ENCODE results near the gene DSCAM. TPM values are rescaled to one million over a fixed set of nuclear protein-coding genes. Genes with fewer than 3 reads are reported as not detected.

DSCAM gene
- total RNA-seq, 2 experiments from 2014 or later = not detected

- POLR2A ChIA-PET = no interaction called here
- intact Hi-C loops (cut with DNase I, micrococcal nuclease) = no loop called here
- ATAC-seq (ENCODE audit: poor library complexity) = no peak
- Mint-ChIP-seq H3K36me3 (ENCODE audit: low read depth) (no peaks in the 10 kb centered on the region), H3K4me3 (no peak overlapping the region), H3K27ac (no peak overlapping the region), H3K27me3 (no peaks in the 10 kb centered on the region), H3K4me1 (ENCODE audit: low read depth) (no peaks in the 10 kb centered on the region), H3K9me3 (peaks cover 21% of the 10 kb centered on the region)
- no peak for TF ChIP-seq CTCF (IDR thresholded peaks at IDR 0.05)
- Histone ChIP-seq H3K4me1 (ENCODE audit: insufficient read depth, low read length) (no peaks in the 10 kb centered on the region), H3K36me3 (ENCODE audit: insufficient read depth, low read length) (no peaks in the 10 kb centered on the region), H3K27me3 (ENCODE audit: control insufficient read depth in 1 of 2, insufficient read depth in 2 of 2, low read length in 2 of 2) (no peaks in the 10 kb centered on the region), H3K9me3 (ENCODE audit: control insufficient read depth in 1 of 2, insufficient read depth in 1 of 2, low read length in 2 of 2) (peaks cover 0 to 14% of the 10 kb centered on the region in 2 experiments), H3K4me3 (ENCODE audit: low read length) (no peak overlapping the region), H3K27ac (ENCODE audit: low read depth in 1 of 2, low read length in 2 of 2) (no peak overlapping the region)
- CTCF ChIA-PET = no interaction called here
- no peak for DNase-seq
Observed at GRCh38 chr21:40250514-40251294, 596.3 kb downstream of the DSCAM start.

GRCh38 chr21:40244981-40245380 lies 602.0 kb downstream of the DSCAM start:
- H3K4me1 Mint-ChIP-seq (ENCODE audit: low read depth) = no peaks in the 10 kb centered on the region
- ATAC-seq (ENCODE audit: poor library complexity) (no peak), DNase-seq (no peak)
- no peak for TF ChIP-seq CTCF (IDR thresholded peaks at IDR 0.05)
- intact Hi-C loops (cut with DNase I, micrococcal nuclease) = no loop called here
- ChIA-PET POLR2A (no interaction called here), CTCF (no interaction called here)
- no peak overlapping the region for H3K27ac Mint-ChIP-seq
- H3K36me3 Mint-ChIP-seq (ENCODE audit: low read depth) = no peaks in the 10 kb centered on the region
- H3K4me1 ChIP-seq (ENCODE audit: insufficient read depth, low read length) = no peaks in the 10 kb centered on the region
- no peaks in the 10 kb centered on the region for H3K27me3 ChIP-seq (ENCODE audit: control insufficient read depth in 1 of 2, insufficient read depth in 2 of 2, low read length in 2 of 2)
- no peak overlapping the region for H3K4me3 Mint-ChIP-seq
- no peak overlapping the region for H3K4me3 ChIP-seq (ENCODE audit: low read length)
- no peaks in the 10 kb centered on the region for H3K27me3 Mint-ChIP-seq
- H3K36me3 ChIP-seq (ENCODE audit: insufficient read depth, low read length) = no peaks in the 10 kb centered on the region
- H3K27ac ChIP-seq (ENCODE audit: low read depth in 1 of 2, low read length in 2 of 2) = no peak overlapping the region
- H3K9me3 ChIP-seq (ENCODE audit: control insufficient read depth in 1 of 2, insufficient read depth in 1 of 2, low read length in 2 of 2) = peaks cover 7 to 12% of the 10 kb centered on the region in 2 experiments
- peaks cover 12% of the 10 kb centered on the region for H3K9me3 Mint-ChIP-seq

GRCh38 chr21:40243685-40244084 lies 603.3 kb downstream of the DSCAM start:
- Histone ChIP-seq H3K36me3 (ENCODE audit: insufficient read depth, low read length) (no peaks in the 10 kb centered on the region), H3K4me1 (ENCODE audit: insufficient read depth, low read length) (no peaks in the 10 kb centered on the region), H3K4me3 (ENCODE audit: low read length) (no peak overlapping the region), H3K27me3 (ENCODE audit: control insufficient read depth in 1 of 2, insufficient read depth in 2 of 2, low read length in 2 of 2) (no peaks in the 10 kb centered on the region), H3K9me3 (ENCODE audit: control insufficient read depth in 1 of 2, insufficient read depth in 1 of 2, low read length in 2 of 2) (peaks cover 7 to 12% of the 10 kb centered on the region in 2 experiments), H3K27ac (ENCODE audit: low read depth in 1 of 2, low read length in 2 of 2) (no peak overlapping the region)
- no peak for DNase-seq
- Mint-ChIP-seq H3K9me3 (peaks cover 9% of the 10 kb centered on the region), H3K4me3 (no peak overlapping the region), H3K27me3 (no peaks in the 10 kb centered on the region), H3K4me1 (ENCODE audit: low read depth) (no peaks in the 10 kb centered on the region), H3K27ac (no peak overlapping the region), H3K36me3 (ENCODE audit: low read depth) (no peaks in the 10 kb centered on the region)
- POLR2A ChIA-PET = no interaction called here
- intact Hi-C loops (cut with DNase I, micrococcal nuclease) = no loop called here
- no peak for TF ChIP-seq CTCF (IDR thresholded peaks at IDR 0.05)
- CTCF ChIA-PET = no interaction called here
- no peak for ATAC-seq (ENCODE audit: poor library complexity)
